A549 (cell line): ENCODE data around the gene FAM227A. TPM values are rescaled to one million over a fixed set of nuclear protein-coding genes. Genes with fewer than 3 reads are reported as not detected.
"Not testable (repeated sequence)": the region's sequence is repeated elsewhere in the genome, so short reads cannot be mapped to it uniquely, and the experiment has no call there.

Source experiments
- ATAC-seq, 2 experiments: fragments of 200-7000 bp in 1 of 2; fragments of >200 bp in 1 of 2; cut with Nextera tagmentation in 1 of 2; cut with Tn5 transposase in 1 of 2; 3 replicates each; pipeline versions ENCODE4 v1.8.0 to v1.9.1; 2018 to 2020; ENCODE audit warnings: mild to moderate bottlenecking in 1 of 2, moderate library complexity in 1 of 2
- CTCF ChIA-PET: fragments of 300-600 bp; sonication (Branson Sonifier 250); formaldehyde crosslinking; extraction: SDS; loops from one replicate; lab custom pipeline; 2021; ENCODE audit warnings: antibody characterized with exemption, inconsistent platforms; lab: Yijun Ruan, JAX
- POLR2A ChIA-PET: fragments of 350-600 bp; formaldehyde crosslinking; extraction: SDS; loops from one replicate; lab custom pipeline; 2021; ENCODE audit warnings: antibody characterized with exemption, inconsistent platforms; lab: Yijun Ruan, JAX
- DNase-seq, 2 experiments: peaks; one replicate each; pipeline versions ENCODE4 v3.0.0 to v3.0.0-alpha.2; 2011 to 2016; ENCODE audit warnings: low read depth in 1 of 2, low spot score in 1 of 2
- FAIRE-seq: peaks from 2 replicates; lab custom pipeline; 2011; peaks lifted over from hg19 to GRCh38; lab: Jason Lieb, UNC
- H3K27ac ChIP-seq, 2 experiments: fragments of >200 bp; sonication (Bioruptor Twin); formaldehyde crosslinking; 3 replicates each; pipeline ENCODE4 v1.5.1; 2016 to 2017
- H3K4me1 ChIP-seq: fragments of >200 bp; sonication (Bioruptor Twin); formaldehyde crosslinking; 3 replicates; pipeline ENCODE4 v1.6.1; 2016
- H3K4me2 ChIP-seq: fragments of >200 bp; sonication (Bioruptor Twin); formaldehyde crosslinking; 3 replicates; pipeline ENCODE4 v1.6.1; 2016
- H3K4me3 ChIP-seq: fragments of >200 bp; sonication (Bioruptor Twin); formaldehyde crosslinking; 3 replicates; pipeline ENCODE4 v1.5.1; 2016
- H3K9me3 ChIP-seq: fragments of >200 bp; sonication (Bioruptor Twin); formaldehyde crosslinking; 3 replicates; pipeline ENCODE4 v1.6.1; 2016
- BHLHE40 ChIP-seq: IDR thresholded peaks from 2 replicates; pipeline ENCODE4 v1.6.1; 2012; ENCODE audit warnings: low read depth, low read length, inconsistent platforms
- E2F6 ChIP-seq: IDR thresholded peaks from 2 replicates; pipeline ENCODE4 v1.6.1; 2012; ENCODE audit warnings: low read depth, borderline replicate concordance
- EP300 ChIP-seq, 2 experiments: fragments of >200 bp; sonication (Bioruptor Twin); formaldehyde crosslinking; IDR thresholded peaks; 2 replicates in 1 of 2; 3 replicates in 1 of 2; pipeline ENCODE4 v1.6.1; 2016 to 2017
- ESRRA ChIP-seq: fragments of 150-350 bp; IDR thresholded peaks from 2 replicates; pipeline ENCODE4 v1.6.1; 2014; ENCODE audit warnings: mild to moderate bottlenecking, low read length, borderline replicate concordance
- FOSL2 ChIP-seq, 2 experiments: fragments of 450-650 bp in 1 of 2; fragments of >200 bp in 1 of 2; sonication (Bioruptor Twin) in 1 of 2; formaldehyde crosslinking; IDR thresholded peaks; 2 replicates each; pipeline versions ENCODE4 v1.5.0 to v1.6.1; 2016 to 2020; ENCODE audit warnings: mild to moderate bottlenecking in 1 of 2, moderate library complexity in 1 of 2
- FOXS1 ChIP-seq: fragments of 250-450 bp; sonication (Bioruptor Pico); IDR thresholded peaks from 2 replicates; pipeline ENCODE4 v1.5.0; 2020; ENCODE audit warnings: mild to moderate bottlenecking, moderate library complexity
- GATA3 ChIP-seq: IDR thresholded peaks from 2 replicates; pipeline ENCODE4 v1.6.1; 2012; ENCODE audit warnings: borderline replicate concordance
- JUN ChIP-seq, 2 experiments: fragments of >200 bp; sonication (Bioruptor Twin); formaldehyde crosslinking; IDR thresholded peaks; 2 replicates in 1 of 2; 3 replicates in 1 of 2; pipeline ENCODE4 v1.6.1; 2016 to 2017
- JUNB ChIP-seq: fragments of >200 bp; sonication (Bioruptor Twin); formaldehyde crosslinking; IDR thresholded peaks from 2 replicates; pipeline ENCODE4 v1.6.1; 2016
- KDM5A ChIP-seq: fragments of 200-600 bp; sonication (generic); IDR thresholded peaks from 2 replicates; pipeline ENCODE4 v1.6.1; 2016; ENCODE audit warnings: antibody characterized with exemption, mild to moderate bottlenecking
- MAFK ChIP-seq: fragments of 450-650 bp; IDR thresholded peaks from 2 replicates; pipeline ENCODE4 v1.6.1; 2014; ENCODE audit not compliant: partially characterized antibody
- MAZ ChIP-seq: fragments of 150-350 bp; IDR thresholded peaks from 2 replicates; pipeline ENCODE4 v1.6.1; 2014; ENCODE audit warnings: antibody characterized with exemption, low read depth, low read length, borderline replicate concordance
- NFE2L2 ChIP-seq: fragments of 150-350 bp; conservative IDR thresholded peaks from 2 replicates; pipeline ENCODE4 v1.6.1; 2014; ENCODE audit warnings: low read length
- NPAS2 ChIP-seq: fragments of 250-450 bp; sonication (Bioruptor Pico); IDR thresholded peaks from 2 replicates; pipeline ENCODE4 v1.8.0; 2022; ENCODE audit warnings: mild to moderate bottlenecking, moderate library complexity, borderline replicate concordance
- PBX3 ChIP-seq: IDR thresholded peaks from 2 replicates; pipeline ENCODE4 v1.6.1; 2012
- PHF8 ChIP-seq: fragments of 200-600 bp; sonication (generic); IDR thresholded peaks from 2 replicates; pipeline ENCODE4 v1.6.1; 2016; ENCODE audit warnings: low read depth, mild to moderate bottlenecking, antibody characterized with exemption, moderate library complexity, borderline replicate concordance
- POLR2A ChIP-seq: IDR thresholded peaks from 2 replicates; pipeline ENCODE4 v1.6.1; 2012; ENCODE audit warnings: mild to moderate bottlenecking, low read length
- POLR2AphosphoS2 ChIP-seq: conservative IDR thresholded peaks from 2 replicates; pipeline ENCODE4 v1.6.1; 2012; ENCODE audit warnings: low read length, improper control_type of control experiment, inconsistent platforms
- RFX5 ChIP-seq: fragments of 450-650 bp; IDR thresholded peaks from 2 replicates; pipeline ENCODE4 v1.7.1; 2014; ENCODE audit warnings: antibody characterized with exemption, mild to moderate bottlenecking, moderate library complexity
- RNF2 ChIP-seq: fragments of 200-600 bp; sonication (generic); IDR thresholded peaks from 2 replicates; pipeline ENCODE4 v1.6.1; 2016; ENCODE audit warnings: low read depth, mild to moderate bottlenecking, antibody characterized with exemption, moderate library complexity, borderline replicate concordance
- SMC3 ChIP-seq: fragments of >200 bp; sonication (Bioruptor Twin); formaldehyde crosslinking; IDR thresholded peaks from 3 replicates; pipeline ENCODE4 v1.6.1; 2018; ENCODE audit warnings: inconsistent platforms
- ZNF302 ChIP-seq: fragments of 250-450 bp; sonication (Bioruptor Pico); IDR thresholded peaks from 2 replicates; pipeline ENCODE4 v1.9.0; 2021; ENCODE audit warnings: inconsistent platforms, mild to moderate bottlenecking, moderate library complexity
- WGBS: methylation state at CpG from one replicate; pipeline ENCODE4 v1.1.6; 2017; ENCODE audit errors: missing lambda C conversion rate; 5-methylcytosine and 5-hydroxymethylcytosine counted together
- polyA plus RNA-seq, 4 experiments: library from polyadenylated mRNA; depleted of rRNA in 3 of 4; stranded (reverse); fragments of >200 nt; fragmentation: RNase III in 1 of 4; extraction: RNeasy Plus Mini Kit Qiagen cat#74134 plus additional on column Dnase treatment in 1 of 4; gene quantifications; 2 replicates in 3 of 4; 3 replicates in 1 of 4; pipeline ENCODE4 v1.2.3, GENCODE V29; 2011 to 2017
- TF ChIP-seq, protein P1 (sequence below): IDR thresholded peaks from 2 replicates; pipeline ENCODE4 v1.6.1; 2012
- TF ChIP-seq, protein P2 (sequence below): fragments of 150-350 bp; IDR thresholded peaks from 2 replicates; pipeline ENCODE4 v1.6.1; 2014; ENCODE audit warnings: low read depth, mild to moderate bottlenecking, low read length

Gene FAM227A
- polyA plus RNA-seq, 2 of the 4 experiments (the other 2 are of a cell fraction): 1.4 to 3.5 TPM

GRCh38 chr22:38602166-38602565, 54.0 kb downstream of the FAM227A start:
- WGBS: 81% methylated on average over 1 of the region's 1 CpG
- Histone ChIP-seq H3K4me3 (no peak overlapping the region), H3K4me1 (peaks cover 9% of the 10 kb centered on the region; the same call in 2 of the 3 replicates), H3K4me2 (no peak overlapping the region), H3K9me3 (no peaks in the 10 kb centered on the region), H3K27ac (no peak overlapping the region)
- ChIA-PET CTCF (no interaction called here), POLR2A (no interaction called here)
- ATAC-seq (no peak), FAIRE-seq (no peak), DNase-seq (no peak)
- TF ChIP-seq FOSL2 (IDR thresholded peaks at IDR 0.05) (no peak), FOSL2 (CRISPR knock-in tag; IDR thresholded peaks at IDR 0.05) (no peak), MAFK (no peak), NPAS2 (CRISPR knock-in tag) (no peak), MAZ (no peak), RNF2 (no peak), JUN (IDR thresholded peaks at IDR 0.05) (no peak), GATA3 (no peak), ZNF302 (CRISPR knock-in tag) (no peak), JUNB (no peak), BHLHE40 (no peak), FOXS1 (CRISPR knock-in tag) (no peak)

- DNase-seq: no peak
- no peak for TF ChIP-seq EP300 (IDR thresholded peaks at IDR 0.05)
- no peak for TF ChIP-seq NFE2L2
- H3K9me3 ChIP-seq: no peaks in the 10 kb centered on the region
- no CpG with 5 or more reads among the region's 2 CpGs for WGBS
- no peak for ATAC-seq
- no peak overlapping the region for H3K27ac ChIP-seq
- no peak overlapping the region for H3K4me2 ChIP-seq
- H3K4me3 ChIP-seq: no peak overlapping the region
- H3K4me1 ChIP-seq: peaks cover 4% of the 10 kb centered on the region; the same call in 2 of the 3 replicates
- ChIA-PET POLR2A (no interaction called here), CTCF (no interaction called here)
- no peak for FAIRE-seq
Measured at GRCh38 chr22:38601221-38601764, 54.9 kb downstream of the FAM227A start.

DNA sequence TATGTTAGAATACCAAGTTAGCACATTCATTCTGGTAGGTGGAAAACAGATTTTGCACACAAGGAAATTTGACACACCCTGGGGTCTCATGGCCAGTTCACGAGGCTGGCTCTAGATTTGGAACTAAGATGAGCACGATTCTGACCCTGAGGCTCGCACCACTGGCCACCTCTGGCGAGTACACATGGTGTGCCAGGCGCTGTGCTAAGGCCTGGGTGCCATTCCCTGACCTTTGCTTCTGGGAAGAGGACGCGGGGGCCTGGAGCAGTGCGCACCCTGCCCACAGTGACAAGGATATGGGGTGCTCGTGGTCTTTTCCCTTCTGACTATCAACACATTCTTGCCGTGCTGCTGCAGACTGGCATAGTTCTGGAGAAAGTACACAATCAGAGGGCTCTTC, 56.7 kb downstream of the FAM227A start:
- FAIRE-seq: no peak
- 84% methylated on average over 9 of the region's 10 CpGs for WGBS
- CTCF ChIA-PET: no interaction called here

GRCh38 chr22:38582923-38583322, 73.3 kb downstream of the FAM227A start:
- 87% methylated on average over 3 of the region's 3 CpGs for WGBS
- POLR2A ChIA-PET, H3K4me1 ChIP-seq, H3K27ac ChIP-seq, H3K4me3 ChIP-seq, H3K4me2 ChIP-seq, FAIRE-seq, CTCF ChIA-PET, DNase-seq, H3K9me3 ChIP-seq, ATAC-seq: not testable (repeated sequence)

More for the DNA sequence above, 56.7 kb downstream of the FAM227A start:
- Histone ChIP-seq H3K9me3 (no peaks in the 10 kb centered on the region), H3K4me1 (no peaks in the 10 kb centered on the region), H3K4me2 (no peak overlapping the region), H3K4me3 (no peak overlapping the region), H3K27ac (no peak overlapping the region)
- ATAC-seq (no peak), DNase-seq (no peak)
- POLR2A ChIA-PET: no interaction called here
- TF ChIP-seq SMC3: no peak
- no peak for TF ChIP-seq E2F6
- no peak for TF ChIP-seq PHF8
- TF ChIP-seq, protein P1, sequence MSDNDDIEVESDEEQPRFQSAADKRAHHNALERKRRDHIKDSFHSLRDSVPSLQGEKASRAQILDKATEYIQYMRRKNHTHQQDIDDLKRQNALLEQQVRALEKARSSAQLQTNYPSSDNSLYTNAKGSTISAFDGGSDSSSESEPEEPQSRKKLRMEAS: no peak
- no peak for TF ChIP-seq POLR2AphosphoS2
- no peak for TF ChIP-seq NPAS2 (CRISPR knock-in tag)
- TF ChIP-seq PBX3: no peak
- TF ChIP-seq MAZ: no peak
- TF ChIP-seq RFX5: no peak
- TF ChIP-seq, protein P2, sequence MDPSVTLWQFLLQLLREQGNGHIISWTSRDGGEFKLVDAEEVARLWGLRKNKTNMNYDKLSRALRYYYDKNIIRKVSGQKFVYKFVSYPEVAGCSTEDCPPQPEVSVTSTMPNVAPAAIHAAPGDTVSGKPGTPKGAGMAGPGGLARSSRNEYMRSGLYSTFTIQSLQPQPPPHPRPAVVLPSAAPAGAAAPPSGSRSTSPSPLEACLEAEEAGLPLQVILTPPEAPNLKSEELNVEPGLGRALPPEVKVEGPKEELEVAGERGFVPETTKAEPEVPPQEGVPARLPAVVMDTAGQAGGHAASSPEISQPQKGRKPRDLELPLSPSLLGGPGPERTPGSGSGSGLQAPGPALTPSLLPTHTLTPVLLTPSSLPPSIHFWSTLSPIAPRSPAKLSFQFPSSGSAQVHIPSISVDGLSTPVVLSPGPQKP: no peak
- TF ChIP-seq POLR2A: no peak
- TF ChIP-seq KDM5A: no peak
- no peak for TF ChIP-seq ESRRA
